Smooth muscle cell (in vitro differentiated cells): Measurements from ENCODE around the gene PSMB5. TPM values are rescaled to one million over a fixed set of nuclear protein-coding genes. Genes with fewer than 3 reads are reported as not detected.

Source experiments
- DNase-seq: peaks from one replicate; lab custom pipeline; 2025; ENCODE audit not compliant: unreplicated experiment; lab: John Stamatoyannopoulos, UW
- H2AFZ ChIP-seq: fragments of 200-600 bp; sonication (generic); 2 replicates; pipeline ENCODE4 v1.6.0; 2016; ENCODE audit warnings: antibody characterized with exemption, low read depth, mild to moderate bottlenecking
- H3F3A ChIP-seq: fragments of 200-600 bp; sonication (generic); 2 replicates; pipeline ENCODE4 v1.6.0; 2017; ENCODE audit warnings: antibody characterized with exemption, low read depth
- H3K27ac ChIP-seq: fragments of 200-600 bp; sonication (generic); 2 replicates; pipeline ENCODE4 v1.5.1; 2016; ENCODE audit warnings: low read depth, mild to moderate bottlenecking
- H3K27me3 ChIP-seq: fragments of 200-600 bp; sonication (generic); 2 replicates; pipeline ENCODE4 v1.6.1; 2016; ENCODE audit warnings: low read depth, mild to moderate bottlenecking
- H3K36me3 ChIP-seq: fragments of 200-600 bp; sonication (generic); 2 replicates; pipeline ENCODE4 v1.5.1; 2016; ENCODE audit warnings: low read depth
- H3K4me1 ChIP-seq: fragments of 200-600 bp; sonication (generic); 2 replicates; pipeline ENCODE4 v1.5.1; 2016; ENCODE audit warnings: low read depth
- H3K4me2 ChIP-seq: fragments of 200-600 bp; sonication (generic); 2 replicates; pipeline ENCODE4 v1.6.0; 2016; ENCODE audit warnings: mild to moderate bottlenecking
- H3K4me3 ChIP-seq: fragments of 200-600 bp; sonication (generic); 2 replicates; pipeline ENCODE4 v1.5.1; 2016; ENCODE audit warnings: mild to moderate bottlenecking
- H3K79me2 ChIP-seq: fragments of 200-600 bp; sonication (generic); 2 replicates; pipeline ENCODE4 v1.6.0; 2016; ENCODE audit warnings: low read depth, mild to moderate bottlenecking
- H3K9ac ChIP-seq: fragments of 200-600 bp; sonication (generic); 2 replicates; pipeline ENCODE4 v1.6.0; 2016; ENCODE audit warnings: low read depth
- H3K9me3 ChIP-seq: fragments of 200-600 bp; sonication (generic); replicated peaks from 2 replicates; pipeline ENCODE4 v1.5.1; 2016; ENCODE audit warnings: low read depth
- H4K20me1 ChIP-seq: fragments of 200-600 bp; sonication (generic); 2 replicates; pipeline ENCODE4 v1.6.0; 2016; ENCODE audit warnings: low read depth
- CTCF ChIP-seq: fragments of 200-600 bp; sonication (generic); IDR thresholded peaks from 2 replicates; pipeline ENCODE4 v1.5.1; 2017; ENCODE audit warnings: borderline replicate concordance, mild to moderate bottlenecking, antibody characterized with exemption; ENCODE audit not compliant: insufficient read depth, poor library complexity, severe bottlenecking
- WGBS: methylation state at CpG from one replicate; pipeline ENCODE4 v1.1.7; 2016; ENCODE audit warnings: low lambda C conversion rate; 5-methylcytosine and 5-hydroxymethylcytosine counted together
- polyA plus RNA-seq: library from polyadenylated mRNA; unstranded; fragments of >200 nt; fragmentation: Nextera tagmentation; extraction: Ambion mirVana; gene quantifications from 2 replicates; pipeline ENCODE4 v1.2.1, GENCODE V29; 2016
- total RNA-seq: library from RNA; depleted of rRNA; stranded (reverse); fragments of >200 nt; gene quantifications from 2 replicates; pipeline ENCODE4 v1.2.3, GENCODE V29; 2014

PSMB5 gene
- total and polyA plus RNA-seq, 2 experiments from 2014 or later: 183 to 374 TPM

GRCh38 chr14:22984959-22985658 lies 49.6 kb downstream of the PSMB5 start:
- Histone ChIP-seq H4K20me1 (no peaks in the 10 kb centered on the region), H3K4me1 (peaks cover 2% of the 10 kb centered on the region), H3K4me3 (no peak overlapping the region), H3K27ac (no peak overlapping the region), H3K27me3 (no peaks in the 10 kb centered on the region), H3K9me3 (no peaks in the 10 kb centered on the region), H3K36me3 (no peaks in the 10 kb centered on the region), H3K9ac (no peak overlapping the region), H3K79me2 (peaks cover 19% of the 10 kb centered on the region), H3K4me2 (no peak overlapping the region), H3F3A (peaks cover 7% of the 10 kb centered on the region), H2AFZ (no peak overlapping the region)
- no peak for DNase-seq
- 92% methylated on average over 6 of the region's 6 CpGs for WGBS
- TF ChIP-seq CTCF: no peak

- peak within 1 kb of the TSS; percentile 89 for H3K4me2 ChIP-seq
- H3K36me3 ChIP-seq: no peaks in the 10 kb centered on the region
- H3K9me3 ChIP-seq: no peaks in the 10 kb centered on the region
- H3F3A ChIP-seq: peaks cover 28% of the 10 kb centered on the region
- WGBS: under 1% methylated on average over 48 of the region's 48 CpGs
- H3K9ac ChIP-seq: peak within 1 kb of the TSS; percentile 83
- peaks cover 24% of the 10 kb centered on the region for H3K79me2 ChIP-seq
- H3K27ac ChIP-seq: peak within 1 kb of the TSS; percentile 69
- H4K20me1 ChIP-seq: peaks cover 8% of the 10 kb centered on the region
- peak; percentile 44 for DNase-seq
- H3K4me3 ChIP-seq: peak within 1 kb of the TSS; percentile 92
- no peak for TF ChIP-seq CTCF
- H2AFZ ChIP-seq: peak within 1 kb of the TSS; percentile 84
- H3K4me1 ChIP-seq: peaks cover 25% of the 10 kb centered on the region
- no peaks in the 10 kb centered on the region for H3K27me3 ChIP-seq
Observed at GRCh38 chr14:22982477-22983245, 52.0 kb downstream of the PSMB5 start, which contains the start of gene AJUBA. Gene AJUBA (minus strand): TSS chr14:22982551. CDS start chr14:22982266, 285 bp downstream.

GRCh38 chr14:22981876-22982476 lies 52.7 kb downstream of the PSMB5 start:
- Histone ChIP-seq H3K4me2 (peak overlapping the region; percentile 89), H3K4me3 (peak overlapping the region; percentile 92), H4K20me1 (peaks cover 13% of the 10 kb centered on the region), H3K79me2 (peaks cover 24% of the 10 kb centered on the region), H3K36me3 (no peaks in the 10 kb centered on the region), H2AFZ (peak overlapping the region; percentile 84), H3K4me1 (peaks cover 31% of the 10 kb centered on the region), H3K9ac (peak overlapping the region; percentile 83), H3F3A (peaks cover 34% of the 10 kb centered on the region), H3K9me3 (no peaks in the 10 kb centered on the region), H3K27ac (peak overlapping the region; percentile 69), H3K27me3 (no peaks in the 10 kb centered on the region)
- 1% methylated on average over 51 of the region's 51 CpGs for WGBS
- no peak for DNase-seq
- no peak for TF ChIP-seq CTCF
